HG02943 (cell line): ENCODE results near the gene NLRC5.
"Not testable (repeated sequence)": the region's sequence is repeated elsewhere in the genome, so short reads cannot be mapped to it uniquely, and the experiment has no call there.

Source experiments
- ATAC-seq: cut with Tn5 transposase; IDR thresholded peaks from one replicate; pipeline ENCODE4 v1.9.1; 2021; ENCODE audit warnings: mild to moderate bottlenecking, low read depth, moderate library complexity; ENCODE audit not compliant: unreplicated experiment

The NLRC5 gene

GRCh38 chr16:56960681-56961281 is 28.6 kb upstream of the NLRC5 start:
- ATAC-seq, result no peak

DNA sequence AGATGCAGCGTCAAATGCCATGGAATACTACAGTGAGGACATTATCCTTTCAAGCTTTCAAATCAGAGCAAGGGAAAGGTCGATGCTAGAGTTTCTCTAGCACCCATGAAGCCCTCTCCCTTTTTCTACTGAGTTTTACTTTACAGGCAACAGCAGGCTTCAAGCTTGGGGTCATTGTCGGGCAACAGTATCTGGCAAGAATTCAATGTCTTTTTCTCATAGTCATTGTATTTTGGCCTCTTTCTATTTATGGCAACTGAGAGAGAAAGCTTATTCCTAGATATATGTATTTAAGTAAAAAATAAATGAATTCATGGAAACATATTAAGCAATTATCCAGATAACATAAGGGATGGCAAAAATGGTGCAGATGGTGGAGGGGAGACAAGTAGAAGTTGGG is 28.0 kb upstream of the NLRC5 start:
- ATAC-seq, result no peak

DNA sequence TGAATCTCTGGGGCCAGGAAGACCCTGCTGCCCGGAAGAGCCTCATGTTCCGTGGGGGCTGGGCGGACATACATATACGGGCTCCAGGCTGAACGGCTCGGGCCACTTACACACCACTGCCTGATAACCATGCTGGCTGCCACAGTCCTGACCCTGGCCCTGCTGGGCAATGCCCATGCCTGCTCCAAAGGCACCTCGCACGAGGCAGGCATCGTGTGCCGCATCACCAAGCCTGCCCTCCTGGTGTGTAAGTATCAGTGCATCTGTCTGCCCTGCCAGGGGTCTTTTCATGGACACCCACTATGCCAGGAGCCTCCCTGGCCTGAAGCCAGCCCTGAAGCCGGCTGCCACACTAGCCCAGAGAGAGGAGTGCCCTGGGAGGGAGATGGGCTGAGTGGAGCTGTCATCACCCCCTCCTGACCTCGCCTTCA is 27.5 kb upstream of the NLRC5 start, which contains the start of gene CETP:
Gene CETP, plus strand, starts transcription at position 100 of the 431 bp plus-strand sequence. Its CDS starts 30 bp downstream, at position 130.
- ATAC-seq, result no peak

DNA sequence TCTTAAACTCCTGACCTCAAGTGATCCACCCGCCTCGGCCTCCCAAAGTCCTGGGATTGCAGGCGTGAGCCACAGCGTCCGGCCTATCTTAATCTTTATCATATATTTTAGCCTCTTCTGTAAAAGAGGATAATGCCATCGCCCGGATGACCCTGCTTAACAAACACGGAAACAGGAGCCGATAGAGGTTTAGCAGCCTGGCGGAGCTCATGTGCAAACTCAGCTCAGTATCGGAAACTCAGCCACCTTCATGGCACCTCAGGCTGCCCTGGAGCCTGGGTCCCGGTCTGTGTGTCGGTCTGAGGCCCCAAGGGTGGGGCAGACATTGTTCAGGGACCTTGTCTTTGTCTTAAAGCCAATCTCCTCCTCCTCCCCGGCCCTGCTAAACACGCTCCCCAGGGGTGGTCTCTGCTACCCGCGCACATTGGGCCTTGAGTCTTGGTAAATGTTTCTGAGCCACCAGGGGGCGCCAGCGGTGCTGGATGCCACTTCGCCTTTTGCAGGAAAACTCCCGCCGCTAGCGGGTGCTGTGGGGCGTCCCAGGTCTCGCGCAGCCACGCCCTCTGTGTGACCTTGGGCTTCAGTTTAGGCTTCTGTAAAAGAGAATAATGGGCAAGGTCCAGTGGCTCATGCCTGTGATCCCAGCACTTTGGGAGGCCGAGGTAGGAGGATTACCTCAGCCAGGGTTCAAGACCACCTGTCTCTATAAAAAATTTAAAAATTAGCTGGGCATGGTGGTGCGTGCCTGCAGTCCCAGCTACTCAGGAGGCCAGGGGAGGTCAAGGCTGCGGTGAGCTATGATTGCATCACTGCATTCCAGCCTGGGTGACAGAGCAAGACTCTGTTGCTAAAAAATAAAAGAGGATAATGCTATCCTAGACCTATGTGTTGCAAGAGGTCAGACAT is 24.9 kb upstream of the NLRC5 start:
- ATAC-seq, result no peak

DNA sequence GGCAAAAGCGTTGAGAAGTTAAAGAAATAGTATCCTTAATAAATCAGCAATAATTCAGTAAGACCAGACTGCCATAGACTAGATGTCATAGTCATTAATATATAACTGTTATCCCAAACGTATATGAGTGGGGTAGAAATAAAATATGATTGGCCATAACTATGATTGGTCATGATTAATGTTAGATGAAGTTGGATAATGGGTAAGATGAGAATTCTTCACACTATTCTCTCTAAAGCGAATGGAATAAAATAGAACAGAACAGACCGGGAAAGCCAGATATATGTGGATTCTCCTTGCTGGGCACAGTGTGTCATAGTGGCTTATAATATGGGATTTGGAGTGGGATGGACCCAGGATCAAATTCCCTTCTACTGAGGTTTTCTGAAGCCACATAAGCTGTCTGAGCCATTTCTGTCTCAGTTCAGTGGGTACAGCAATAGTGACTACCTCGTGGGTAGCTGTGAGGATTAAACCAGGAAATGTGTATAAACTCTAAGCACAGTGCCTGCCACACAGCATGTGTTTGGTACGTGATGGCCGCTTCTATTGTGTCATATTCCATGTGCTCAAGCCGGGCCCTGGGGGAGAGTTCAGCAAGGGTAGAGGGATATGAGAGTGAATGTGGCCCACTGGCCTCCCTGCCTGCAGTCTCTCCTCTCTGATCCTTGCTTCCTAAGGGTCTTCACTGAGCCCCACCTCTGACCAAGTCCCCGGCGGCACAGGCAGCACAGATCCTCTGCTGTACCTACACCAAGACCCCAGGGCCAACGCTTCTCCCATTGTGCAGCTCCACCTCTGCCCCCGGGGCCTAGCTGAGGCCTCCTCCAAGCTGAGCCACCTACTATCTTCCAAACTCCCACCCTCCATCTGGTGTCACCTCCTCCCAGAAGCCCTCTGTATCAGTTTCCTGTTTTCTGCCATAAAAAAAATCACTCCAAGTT is 23.9 kb upstream of the NLRC5 start:
- ATAC-seq, result no peak

DNA sequence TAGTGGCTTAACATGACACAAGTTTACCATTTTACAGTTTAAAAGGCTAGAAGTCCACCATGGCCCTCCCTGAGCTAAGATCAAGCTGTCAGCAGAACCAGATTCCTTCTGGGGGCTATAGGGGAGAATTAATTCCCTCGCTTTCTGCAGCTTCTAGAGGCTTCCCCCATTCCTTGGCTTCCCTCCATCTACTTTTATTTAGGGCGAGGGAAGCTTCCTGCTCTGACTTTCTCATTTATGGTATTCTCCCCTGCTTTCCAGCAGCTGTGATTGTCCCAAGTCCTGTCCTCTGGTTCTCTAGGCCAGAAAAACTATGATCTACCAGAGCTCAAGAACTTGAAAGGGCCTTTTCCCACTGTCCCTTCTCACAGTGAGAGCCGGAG is 23.3 kb upstream of the NLRC5 start:
- no peak for ATAC-seq

DNA sequence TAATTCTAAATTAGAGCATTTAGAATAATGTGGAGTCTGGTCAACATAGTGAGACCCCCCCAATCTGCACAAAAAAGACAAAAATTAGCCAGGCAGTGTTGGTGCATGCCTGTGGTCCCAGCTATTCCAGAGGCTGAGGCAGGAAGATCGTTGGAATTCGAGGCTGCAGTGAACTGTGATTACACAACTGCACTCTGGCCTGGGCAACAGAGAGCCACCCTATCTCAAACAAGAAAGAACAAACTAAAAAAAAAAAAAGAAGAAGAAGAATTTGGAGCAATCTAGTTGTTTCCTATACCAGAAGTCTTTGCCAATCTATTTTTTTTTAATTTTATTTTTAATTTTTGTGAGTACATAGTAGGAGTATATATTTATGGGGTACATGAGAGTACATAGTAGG is 21.6 kb upstream of the NLRC5 start:
- no peak for ATAC-seq

DNA sequence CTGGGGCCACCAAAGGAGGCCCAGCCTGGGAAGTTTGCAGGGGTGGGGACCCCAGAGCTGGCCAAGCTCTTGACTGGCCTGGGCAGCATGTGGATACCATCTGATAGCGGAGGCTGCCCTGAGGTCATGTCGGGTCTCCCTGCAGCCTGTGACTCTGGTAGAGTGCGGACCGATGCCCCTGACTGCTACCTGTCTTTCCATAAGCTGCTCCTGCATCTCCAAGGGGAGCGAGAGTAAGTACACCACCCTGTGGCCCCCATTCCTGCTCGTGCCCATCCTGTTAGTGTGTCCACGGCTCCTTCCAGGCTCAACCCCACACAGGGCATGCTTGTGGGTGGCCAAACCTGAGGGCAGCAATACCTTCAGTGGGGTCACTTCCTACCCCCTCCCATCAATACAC is 19.6 kb upstream of the NLRC5 start:
- ATAC-seq, result no peak

DNA sequence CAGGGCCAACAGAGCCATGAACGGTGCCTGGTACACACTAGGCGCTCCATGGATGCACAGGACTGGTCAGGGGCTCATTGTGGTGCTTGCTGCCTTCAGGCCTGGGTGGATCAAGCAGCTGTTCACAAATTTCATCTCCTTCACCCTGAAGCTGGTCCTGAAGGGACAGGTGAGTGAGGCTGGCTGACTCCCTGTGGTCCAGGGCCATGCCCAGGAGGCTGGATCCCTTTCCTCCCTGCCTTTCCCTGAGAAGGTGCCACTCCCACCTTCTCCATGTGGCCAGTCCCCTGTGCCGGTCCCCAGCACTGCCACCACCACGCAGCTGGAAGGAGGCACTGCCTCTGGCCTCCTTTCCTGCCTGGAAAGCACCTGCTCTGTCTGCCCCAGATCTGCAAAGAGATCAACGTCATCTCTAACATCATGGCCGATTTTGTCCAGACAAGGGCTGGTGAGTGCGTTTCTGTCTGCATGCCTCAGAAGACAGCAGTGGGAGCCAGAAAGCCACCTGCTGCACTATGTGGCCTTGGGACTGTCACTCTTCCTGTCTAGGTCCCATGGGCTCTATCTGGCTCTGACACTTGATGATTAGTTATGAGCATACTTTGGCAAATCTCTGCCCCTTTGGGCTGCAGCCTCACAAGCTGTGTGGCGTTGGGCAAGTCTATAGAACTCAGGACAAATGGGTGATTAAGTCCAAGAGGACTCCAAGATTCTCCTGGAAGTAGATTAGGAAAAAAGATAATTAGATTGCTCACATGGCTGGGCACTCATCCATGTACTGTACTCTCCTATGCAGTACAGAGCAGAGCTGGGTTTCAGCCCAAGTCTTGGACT is 18.2 kb upstream of the NLRC5 start:
- ATAC-seq, result peak; percentile 77

DNA sequence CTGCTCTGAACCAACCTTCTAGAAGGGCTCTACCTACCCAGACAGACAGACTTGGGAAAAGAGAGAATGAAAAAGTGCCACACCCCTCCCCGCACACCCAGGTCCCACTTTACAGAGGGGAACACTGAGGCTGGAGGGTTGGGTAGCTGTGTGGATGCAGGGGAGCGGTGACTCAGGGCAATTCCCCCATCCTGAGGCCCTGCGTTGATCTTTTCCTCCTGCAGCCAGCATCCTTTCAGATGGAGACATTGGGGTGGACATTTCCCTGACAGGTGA is 17.7 kb upstream of the NLRC5 start:
- ATAC-seq, result no peak

DNA sequence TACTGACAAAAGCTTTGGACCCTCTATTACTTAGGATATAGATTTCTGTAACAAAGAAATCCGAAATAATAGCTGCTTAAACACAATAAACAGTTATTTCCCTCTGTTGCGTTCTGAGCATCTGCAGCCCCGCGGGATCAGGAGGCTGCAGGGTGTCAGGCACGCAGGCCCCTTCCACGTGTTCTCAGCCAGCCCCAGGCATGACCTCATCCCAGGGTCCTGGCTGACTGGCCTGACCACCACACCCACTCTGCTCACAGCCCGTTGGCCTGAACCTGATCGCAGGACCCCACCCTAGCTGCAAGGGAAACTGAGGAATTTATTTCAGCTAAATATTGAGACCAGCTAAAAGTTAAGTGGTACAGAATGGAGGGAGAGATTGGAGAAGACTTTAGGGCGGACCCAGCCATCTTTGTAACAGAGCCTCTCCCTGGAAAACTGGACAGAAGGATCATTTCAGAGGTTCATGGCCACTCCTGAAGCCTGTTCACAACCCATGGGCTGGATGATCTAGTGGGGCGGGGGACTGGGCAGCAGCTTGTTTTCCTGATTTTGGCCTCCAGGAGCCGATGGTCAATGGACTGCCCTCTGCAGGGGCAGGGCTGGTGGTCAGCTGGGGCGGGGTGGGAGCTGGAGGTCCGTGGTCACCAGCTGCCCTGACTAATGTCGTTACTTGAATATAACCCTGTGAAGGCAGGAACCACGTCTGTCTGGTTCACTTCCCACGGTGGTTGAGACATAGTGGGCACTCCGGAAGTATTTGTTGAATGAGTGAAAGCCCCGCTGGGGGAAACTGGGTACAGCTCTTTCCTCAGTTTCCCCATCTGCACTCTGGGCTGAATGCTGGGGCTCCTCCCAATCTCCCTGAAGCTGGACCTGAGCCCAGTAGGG is 16.7 kb upstream of the NLRC5 start:
- no peak for ATAC-seq

DNA sequence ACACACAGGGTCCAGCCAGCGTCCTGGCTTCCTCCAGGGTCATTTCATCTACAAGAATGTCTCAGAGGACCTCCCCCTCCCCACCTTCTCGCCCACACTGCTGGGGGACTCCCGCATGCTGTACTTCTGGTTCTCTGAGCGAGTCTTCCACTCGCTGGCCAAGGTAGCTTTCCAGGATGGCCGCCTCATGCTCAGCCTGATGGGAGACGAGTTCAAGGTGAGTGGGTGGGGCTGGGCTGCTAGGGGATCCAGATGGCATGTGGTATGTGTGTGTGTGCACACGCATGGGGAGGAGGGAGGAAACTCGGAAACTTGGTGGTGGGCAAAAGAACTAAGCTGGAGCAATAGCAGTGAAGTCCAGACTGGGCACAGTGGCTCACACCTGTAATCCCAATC is 16.1 kb upstream of the NLRC5 start:
- ATAC-seq, result no peak

DNA sequence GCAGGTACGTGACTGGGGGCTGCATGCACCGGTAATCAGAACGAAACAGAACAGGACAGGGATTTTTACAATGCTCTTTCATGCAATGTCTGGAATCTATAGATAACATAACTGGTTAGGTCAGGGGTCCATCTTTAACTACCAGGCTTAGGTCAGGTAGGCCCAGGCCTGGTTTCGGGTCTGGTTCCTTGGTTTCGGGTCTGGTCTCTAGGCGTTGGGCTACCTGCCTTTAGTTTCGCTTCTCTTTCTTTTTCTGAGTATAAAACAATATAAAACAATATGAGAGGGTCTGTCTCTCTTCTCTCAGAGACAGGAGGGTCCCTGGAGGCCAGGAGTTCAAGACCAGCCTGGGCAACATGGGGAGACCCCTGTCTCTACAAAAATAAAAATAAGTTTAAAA is 15.5 kb upstream of the NLRC5 start:
- ATAC-seq, result not testable (repeated sequence)

- ATAC-seq, result no peak
Measured at GRCh38 chr16:56974549-56975300, 14.6 kb upstream of the NLRC5 start.

DNA sequence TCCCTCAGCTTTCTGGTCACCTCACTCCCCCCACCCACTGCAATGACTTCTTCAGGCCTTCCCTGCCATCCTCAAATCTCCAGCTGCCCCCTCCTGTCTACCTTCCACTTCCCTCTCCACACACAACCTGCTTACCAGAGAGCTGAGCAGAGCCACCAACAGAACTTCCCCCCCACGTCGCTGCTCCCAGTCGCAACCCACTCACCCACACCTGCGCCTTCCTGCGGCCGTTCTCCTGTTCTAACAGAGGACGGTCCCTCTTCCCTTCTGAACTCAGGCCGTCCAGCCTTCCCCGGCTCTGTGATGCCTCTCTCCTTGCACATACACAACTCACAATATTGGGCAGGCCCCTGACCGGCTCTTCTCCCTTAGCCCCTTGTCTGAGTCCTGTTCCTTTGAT is 13.6 kb upstream of the NLRC5 start:
- ATAC-seq, result no peak

GRCh38 chr16:56977216-56977615 is 12.1 kb upstream of the NLRC5 start:
- no peak for ATAC-seq

DNA sequence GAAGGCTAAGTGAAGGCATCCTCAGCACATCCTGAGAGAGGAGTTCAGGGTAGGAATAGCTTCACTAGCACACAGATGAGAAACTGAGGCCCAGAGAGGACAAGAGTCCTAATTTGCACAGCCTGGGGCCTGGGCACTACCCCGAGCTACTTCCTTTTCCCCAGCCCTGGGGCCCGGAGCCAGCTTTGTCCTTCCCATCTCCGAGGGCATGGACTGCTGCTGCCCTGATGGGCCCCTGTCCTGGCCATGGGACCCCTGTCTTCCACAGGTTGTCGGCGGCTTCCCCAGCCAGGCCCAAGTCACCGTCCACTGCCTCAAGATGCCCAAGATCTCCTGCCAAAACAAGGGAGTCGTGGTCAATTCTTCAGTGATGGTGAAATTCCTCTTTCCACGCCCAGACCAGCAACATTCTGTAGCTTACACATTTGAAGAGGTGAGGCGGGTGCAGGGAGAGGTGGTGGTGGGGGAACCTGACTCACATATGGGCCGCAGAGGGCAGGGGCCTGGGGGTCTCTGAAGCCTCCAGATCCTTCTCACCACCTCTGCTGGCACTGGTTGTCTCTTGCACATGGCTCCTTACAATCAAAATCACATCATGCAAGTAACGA is 11.4 kb upstream of the NLRC5 start:
- ATAC-seq, result no peak

GRCh38 chr16:56980201-56980535 is 9.2 kb upstream of the NLRC5 start:
- ATAC-seq, result no peak
